GM11168 (cell line): ENCODE measurements around the gene RIC1.

ENCODE experiments used
- in situ Hi-C: fragments of 300-500 bp; cut with MboI; formaldehyde crosslinking; loops from one replicate; pipeline ENCODE4 v1.12.0; 2022; ENCODE audit warnings: low sequenced_read_pairs; ENCODE audit not compliant: unreplicated experiment

The RIC1 gene

DNA sequence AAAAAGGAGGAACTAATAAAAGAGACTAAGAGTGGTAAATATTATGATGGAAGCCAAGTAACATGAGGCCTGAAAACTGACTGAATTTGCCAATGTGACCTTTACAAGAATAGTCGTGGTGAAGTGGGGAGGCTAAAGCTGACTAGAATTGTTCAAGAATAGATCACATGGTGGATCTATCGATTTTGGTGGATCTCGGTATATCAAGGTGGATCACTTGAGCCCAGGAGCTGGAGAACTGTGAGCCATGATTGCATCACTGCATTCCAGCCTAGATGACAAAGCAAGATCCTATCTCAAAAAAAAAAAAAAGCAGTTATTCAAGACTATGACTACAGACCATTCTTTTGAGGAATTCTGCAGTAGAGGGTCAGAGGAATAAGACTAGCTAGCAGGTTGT is 189.0 kb downstream of the RIC1 start:
- in situ Hi-C loops: no loop called here

DNA sequence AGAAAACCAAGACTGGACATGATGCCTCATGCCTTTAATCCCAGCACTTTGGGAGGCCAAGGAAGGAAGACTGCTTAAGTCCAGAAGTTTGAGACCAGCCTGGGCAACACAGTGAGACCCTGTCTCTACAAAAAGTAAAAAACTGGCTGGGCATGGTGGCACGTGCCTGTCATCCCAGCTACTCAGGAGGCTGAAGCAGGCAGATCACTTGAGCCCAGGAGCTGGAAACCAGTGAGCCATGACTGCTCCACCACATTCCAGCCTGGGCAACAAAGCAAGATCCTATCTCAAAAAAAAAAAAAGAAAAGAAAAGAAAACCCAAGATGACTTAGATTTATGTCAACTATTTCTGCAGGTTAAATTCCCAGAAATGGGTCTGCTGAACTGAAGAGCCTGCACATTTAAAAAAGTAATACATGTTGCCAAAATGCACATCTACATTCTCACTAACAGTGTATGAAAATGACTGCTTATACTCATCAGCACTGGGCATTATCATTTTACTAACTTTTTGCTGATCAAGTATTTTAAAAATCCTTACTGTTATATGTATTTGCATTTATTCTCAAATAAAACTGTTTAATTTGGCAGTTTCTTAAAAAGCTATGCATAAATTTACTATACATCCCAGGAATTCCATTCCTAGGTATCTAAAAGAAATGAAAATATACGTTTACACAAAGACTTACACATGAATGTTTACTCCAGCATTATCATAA is 189.7 kb downstream of the RIC1 start:
- in situ Hi-C loops: no loop called here

DNA sequence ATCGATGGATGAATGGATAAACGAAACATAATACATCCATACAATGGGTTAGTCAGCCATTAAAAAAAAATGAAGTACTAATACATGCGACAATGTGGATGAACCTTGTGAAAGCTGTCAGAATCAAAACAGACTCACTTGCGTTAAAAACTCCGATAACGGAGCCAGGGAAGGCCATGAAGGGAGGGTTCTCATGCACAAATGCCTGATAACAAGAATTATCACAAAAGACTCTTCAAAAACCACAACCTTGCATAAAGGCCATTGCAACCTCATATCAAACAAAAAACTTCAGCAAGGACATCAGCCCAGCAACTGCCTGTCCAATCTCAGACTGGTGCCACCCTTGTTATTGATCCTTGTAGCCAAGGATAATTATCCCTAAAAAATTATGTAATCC is 190.3 kb downstream of the RIC1 start:
- in situ Hi-C loops: no loop called here

- in situ Hi-C loops: no loop called here
These were observed 191.5 kb downstream of the RIC1 start for GRCh38 chr9:5820425-5820824.

DNA sequence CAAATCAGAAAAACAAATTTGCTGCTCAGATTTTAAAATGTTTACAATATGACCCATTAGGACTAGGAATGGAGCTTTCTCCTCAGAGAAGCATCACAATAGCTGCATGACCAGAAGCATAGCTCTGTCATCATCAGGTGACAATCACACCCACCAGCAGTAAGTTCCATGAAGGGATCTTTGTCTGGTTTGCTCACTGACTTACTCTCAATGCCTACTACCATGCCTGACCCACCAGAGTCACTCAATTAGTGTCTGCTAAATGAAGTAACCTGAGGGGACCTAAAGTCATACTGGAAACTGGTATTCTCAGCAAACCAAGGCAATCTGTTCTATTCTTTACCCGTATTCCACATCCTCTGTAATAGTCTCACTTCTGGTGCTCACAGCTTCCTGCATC is 196.3 kb downstream of the RIC1 start:
- in situ Hi-C loops: no loop called here
